Islet of Langerhans (tissue), 1 donor: Measurements from ENCODE around the gene MFNG.
"Not testable (repeated sequence)": the region's sequence is repeated elsewhere in the genome, so short reads cannot be mapped to it uniquely, and the experiment has no call there.

Experiments used
- FAIRE-seq: peaks from one replicate; lab custom pipeline; 2011; peaks lifted over from hg19 to GRCh38; lab: Jason Lieb, UNC

Gene MFNG, protein sequence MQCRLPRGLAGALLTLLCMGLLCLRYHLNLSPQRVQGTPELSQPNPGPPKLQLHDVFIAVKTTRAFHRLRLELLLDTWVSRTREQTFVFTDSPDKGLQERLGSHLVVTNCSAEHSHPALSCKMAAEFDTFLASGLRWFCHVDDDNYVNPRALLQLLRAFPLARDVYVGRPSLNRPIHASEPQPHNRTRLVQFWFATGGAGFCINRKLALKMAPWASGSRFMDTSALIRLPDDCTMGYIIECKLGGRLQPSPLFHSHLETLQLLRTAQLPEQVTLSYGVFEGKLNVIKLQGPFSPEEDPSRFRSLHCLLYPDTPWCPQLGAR

DNA sequence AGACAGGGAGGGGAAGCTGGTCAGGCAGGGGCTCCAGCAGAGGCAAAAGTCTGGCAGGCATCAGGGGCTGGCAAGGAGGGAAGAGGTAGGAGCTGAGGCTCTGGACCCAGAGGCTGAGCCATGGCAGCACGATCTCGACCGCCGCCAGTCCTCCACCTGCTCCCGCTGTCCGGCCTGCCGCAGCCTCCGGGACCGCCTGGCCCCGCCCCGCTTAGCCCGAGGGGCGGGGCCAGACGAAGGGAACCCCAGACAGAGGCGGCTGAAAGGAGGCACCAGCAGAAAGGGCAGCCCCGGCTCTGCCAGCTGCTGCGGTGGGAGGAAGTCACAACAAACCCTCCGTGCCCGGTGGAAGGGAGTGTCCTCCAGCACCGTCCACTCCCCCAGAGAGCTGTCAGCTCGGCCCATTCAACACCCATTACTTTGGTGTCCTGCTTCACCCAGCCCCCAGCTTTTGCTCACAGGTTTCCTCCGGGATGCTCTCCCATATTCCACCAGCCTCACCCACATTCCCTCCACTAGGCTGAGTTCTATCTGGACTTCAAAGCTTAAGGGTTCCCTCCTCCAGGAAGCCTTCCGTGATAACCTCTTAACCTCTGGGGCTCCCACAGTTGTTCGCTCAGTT, at the start of gene MFNG:
Gene MFNG, minus strand, starts transcription at position 161 of the 622 bp plus-strand sequence. CDS start 207 bp downstream, outside the sequence.
- FAIRE-seq, result no peak

DNA sequence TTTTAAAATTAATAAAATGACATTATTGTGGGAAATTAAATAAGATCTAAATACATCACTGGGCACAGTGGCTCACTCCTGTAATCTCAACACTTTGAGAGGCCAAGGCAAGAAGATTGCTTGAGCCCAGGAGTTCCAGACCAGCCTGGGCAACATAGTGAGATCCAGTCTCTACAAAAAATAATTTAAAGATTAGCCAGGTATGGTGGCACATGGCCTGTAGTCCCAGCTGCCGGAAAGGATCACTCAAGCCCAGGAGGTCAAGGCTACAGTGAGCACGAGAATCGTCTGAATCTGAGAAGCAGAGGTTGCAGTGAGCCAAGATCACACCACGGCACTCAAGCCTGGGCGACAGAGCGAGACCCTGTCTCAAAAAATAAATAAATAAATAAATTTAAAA, 49.0 kb upstream of the MFNG start:
- no peak for FAIRE-seq

DNA sequence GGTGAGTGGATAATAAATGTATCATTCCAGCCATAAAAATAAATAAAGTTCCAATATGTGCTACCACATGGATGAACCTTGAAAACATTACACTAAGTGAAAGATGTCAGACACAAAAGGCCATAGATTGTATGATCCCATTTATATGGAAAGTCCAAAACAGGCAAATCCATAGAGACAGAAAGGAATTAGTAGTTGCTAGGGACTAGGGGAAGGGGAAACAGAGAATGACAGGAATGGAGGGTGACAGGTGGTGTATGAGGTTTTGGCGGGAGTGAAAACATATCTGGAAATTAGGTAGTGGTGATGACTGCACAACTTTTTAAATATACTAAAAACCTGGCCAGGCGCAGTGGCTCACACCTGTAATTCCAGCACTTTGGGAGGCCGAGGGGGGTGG, 48.3 kb upstream of the MFNG start:
- no peak for FAIRE-seq

DNA sequence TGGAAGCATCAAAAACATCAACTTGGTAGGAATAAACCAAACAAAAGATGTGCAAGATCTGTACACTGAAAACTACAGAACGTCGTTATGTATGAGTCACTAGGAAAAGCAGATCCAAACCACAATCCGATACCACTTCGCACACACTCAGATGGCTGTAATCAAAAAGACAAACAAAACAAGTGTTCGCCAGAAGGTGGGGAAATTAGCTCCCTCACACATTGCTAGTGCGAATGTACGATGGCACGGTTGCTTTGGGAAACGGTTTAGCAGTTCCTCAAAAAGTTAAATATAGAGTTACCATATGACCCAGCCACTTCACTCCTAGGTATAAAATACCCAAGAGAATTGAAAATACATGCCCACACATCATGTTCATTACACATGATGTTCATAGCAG, 47.8 kb upstream of the MFNG start:
- FAIRE-seq, result no peak

DNA sequence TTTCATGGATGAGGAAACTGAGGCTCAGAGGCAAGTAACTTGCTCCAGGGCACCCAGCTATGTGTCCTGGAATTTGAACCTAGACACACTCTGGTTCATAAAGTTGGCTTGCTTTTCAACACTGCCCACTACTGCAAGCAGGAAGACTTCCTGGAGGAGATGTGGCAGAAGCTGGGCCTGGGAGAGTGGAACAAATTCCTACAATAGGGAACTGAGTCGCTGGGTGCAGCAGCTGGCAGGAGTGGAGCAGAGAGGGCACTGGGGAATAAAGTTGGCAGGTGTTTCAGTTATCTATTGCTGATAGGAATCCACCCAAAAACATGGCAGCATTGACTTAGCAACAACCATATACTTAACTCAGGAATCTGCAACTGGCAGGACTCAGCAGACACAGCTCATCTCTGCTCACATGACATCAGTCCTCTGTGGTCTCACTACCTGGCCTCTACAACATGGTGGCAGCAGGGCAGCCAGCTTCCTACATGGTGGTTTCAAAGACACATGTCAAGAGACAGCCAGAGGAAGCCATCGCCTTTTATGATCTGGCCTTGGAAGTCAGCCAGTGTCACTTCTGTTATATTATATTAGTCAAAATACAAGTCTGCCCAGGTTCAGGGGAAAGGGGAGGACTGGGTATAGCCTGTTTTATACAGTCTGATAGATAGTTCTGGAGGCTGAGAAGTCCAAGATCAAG, 43.6 kb upstream of the MFNG start:
- FAIRE-seq, result no peak

DNA sequence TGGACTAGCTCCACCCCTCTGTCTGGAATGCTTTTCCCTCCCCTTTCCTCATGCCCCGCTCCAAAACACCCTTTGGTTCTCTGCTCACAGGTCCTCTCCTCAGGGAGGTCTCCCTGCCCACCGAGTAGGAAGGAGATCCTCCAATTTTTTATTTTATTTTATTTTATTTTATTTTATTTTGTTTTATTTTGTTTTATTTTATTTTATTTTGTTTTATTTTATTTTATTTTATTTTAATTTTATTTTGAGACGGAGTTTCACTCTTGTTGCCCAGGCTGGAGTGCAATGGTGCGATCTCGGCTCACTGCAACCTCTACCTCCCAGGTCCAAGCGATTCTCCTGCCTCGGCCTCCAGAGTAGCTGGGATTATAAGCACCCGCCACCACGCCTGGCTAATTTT, 41.8 kb upstream of the MFNG start:
- FAIRE-seq, result not testable (repeated sequence)

DNA sequence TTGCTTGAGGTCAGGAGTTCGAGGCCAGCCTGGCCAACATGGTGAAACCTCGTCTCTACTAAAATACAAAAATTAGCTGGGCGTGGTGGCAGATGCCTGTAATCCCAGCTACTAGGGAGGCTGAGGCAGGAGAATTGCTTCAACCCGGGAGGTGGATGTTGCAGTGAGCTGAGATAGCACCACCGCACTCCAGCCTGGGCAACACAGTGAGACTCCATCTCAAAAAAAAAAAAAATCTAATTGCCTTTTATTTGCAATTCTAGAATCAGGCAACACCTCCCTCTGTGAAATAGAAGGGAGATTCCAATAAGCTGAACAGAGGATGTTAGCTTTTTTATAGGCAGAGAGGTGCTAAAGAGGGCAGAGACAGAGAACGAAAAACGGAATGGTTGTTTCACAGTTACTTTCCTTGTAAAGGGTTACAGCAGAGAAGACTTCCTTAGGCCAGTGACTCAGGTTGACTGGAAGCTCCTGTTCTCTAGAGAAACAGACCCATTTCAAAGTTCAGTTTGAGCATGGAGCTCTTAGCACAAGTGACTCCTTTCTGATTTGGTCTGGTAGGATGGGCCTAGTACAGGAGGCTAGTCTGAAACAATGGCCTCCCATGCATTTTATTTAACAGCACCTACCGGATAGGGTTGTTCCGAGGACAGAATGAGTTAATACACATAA, 41.0 kb upstream of the MFNG start:
- FAIRE-seq, result not testable (repeated sequence)

DNA sequence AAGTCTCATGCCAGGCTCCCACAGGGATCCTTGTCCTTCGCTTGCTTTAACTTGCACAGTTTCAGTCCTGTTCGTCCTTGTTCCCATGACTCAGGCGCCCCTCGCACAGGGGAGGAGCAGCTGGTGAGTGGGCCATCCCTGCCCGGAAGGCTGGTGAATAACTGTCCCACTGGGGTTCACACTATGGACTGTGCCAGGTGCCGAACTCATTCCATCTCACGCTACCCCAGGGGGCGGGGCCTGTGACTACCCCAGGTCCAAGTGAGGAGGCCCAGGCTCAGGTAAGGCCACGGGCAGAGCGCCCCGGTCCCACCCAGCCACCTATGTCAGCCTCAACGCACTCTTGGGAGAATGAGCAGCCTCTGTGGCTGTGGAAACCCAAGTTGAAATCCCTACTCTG, 40.2 kb upstream of the MFNG start:
- FAIRE-seq, result no peak

DNA sequence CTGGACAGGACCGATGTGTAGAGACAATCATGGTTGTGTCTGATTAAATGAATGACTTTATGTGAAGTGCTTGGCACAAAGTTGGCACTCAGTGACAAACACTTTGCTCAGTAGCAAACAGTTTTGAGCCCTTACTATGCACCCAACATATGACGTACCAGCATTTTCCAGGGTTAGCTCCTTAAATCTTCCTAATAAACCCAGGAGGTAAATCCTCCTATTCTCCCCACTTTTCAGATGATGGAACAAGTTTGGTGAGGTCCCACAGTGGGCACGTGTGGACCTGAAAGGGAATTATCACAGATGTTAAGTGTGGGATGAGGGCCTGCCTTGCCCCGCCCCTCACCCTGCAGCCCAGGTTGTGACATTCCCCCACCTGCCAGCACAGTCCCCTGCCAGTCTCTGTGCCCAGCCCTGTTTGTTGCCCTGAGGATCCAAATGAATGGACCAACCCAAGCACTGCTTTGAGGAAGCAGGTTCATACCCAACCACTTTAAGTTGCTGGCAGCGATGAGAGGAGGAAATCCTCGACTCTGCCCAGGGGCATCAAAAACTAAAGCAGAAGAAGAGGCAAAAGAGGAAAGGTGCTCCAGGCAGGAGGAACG, 39.7 kb upstream of the MFNG start:
- no peak for FAIRE-seq

DNA sequence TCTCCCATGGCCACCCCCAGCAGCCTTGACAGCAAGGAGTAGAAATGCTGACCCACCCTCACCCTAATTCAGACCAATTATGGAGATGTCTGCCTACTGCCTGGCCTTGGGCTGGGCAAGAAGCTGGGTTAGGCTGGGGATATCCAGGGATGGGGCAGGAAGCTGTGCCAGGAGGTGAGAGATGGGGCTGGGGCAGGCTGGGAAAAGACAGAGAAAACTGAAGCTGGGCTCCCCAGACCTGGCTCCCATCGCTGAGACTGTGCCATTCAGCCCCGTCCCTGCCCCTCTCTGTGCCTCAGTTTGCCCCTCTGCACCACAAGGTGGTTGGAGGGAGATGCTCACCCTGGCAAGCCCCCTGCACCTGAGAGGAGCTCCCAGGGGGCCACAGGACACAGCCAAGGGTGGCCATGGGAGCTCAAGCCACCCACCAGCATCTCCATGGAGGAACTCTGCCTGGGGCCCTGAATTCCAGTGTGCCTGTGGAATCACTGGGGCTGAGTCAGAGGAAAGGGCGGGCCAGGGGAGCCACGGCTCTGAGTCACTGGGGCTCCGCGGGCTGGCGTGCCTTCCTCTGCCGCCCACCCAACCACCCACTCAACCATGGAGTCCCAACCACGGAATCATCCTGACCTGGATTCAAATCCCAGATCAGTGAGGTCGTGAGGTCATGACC, 39.0 kb upstream of the MFNG start:
- no peak for FAIRE-seq

DNA sequence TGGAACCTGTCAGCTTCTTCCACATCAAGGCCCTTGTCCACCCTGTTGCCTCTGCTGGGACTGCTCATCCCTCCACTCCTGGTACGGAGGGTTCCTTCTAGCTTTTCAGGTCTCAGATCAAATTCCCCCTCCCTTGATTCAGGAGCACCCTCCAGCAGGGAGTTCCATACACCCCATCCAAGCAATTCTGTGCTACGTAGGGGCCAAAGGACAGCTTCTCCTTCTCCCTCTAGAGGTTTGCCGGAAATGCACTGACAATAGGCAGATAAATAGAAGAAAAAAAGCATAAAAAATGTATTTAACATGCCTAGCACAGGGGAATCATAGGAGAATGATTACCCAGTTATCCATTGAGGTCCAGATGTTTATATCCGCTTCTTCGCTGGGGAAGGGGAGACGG, 36.3 kb upstream of the MFNG start:
- FAIRE-seq, result no peak

DNA sequence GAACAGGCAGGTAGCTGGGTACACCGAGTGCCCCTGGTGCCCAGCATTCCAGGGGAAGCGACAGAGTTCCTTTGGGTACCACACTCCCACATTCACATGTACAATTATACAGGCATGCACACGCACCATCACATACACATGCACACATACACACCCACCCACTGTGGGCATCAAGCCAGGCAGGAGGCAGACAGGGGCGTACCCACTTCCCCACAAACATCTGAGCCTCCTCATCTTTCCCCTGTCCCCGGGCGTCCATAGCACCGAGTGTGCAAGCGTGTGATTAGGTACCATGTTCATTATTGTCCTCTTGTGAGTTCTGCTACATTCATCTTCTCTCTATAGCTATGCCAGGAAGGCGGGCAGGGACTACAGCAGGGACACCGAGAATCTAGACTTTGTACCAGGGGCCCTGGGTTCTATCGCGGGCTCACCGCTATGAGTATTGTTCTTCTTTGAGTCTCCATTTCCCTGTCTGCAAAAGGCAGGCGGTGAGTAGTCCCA, 35.1 kb upstream of the MFNG start:
- no peak for FAIRE-seq

DNA sequence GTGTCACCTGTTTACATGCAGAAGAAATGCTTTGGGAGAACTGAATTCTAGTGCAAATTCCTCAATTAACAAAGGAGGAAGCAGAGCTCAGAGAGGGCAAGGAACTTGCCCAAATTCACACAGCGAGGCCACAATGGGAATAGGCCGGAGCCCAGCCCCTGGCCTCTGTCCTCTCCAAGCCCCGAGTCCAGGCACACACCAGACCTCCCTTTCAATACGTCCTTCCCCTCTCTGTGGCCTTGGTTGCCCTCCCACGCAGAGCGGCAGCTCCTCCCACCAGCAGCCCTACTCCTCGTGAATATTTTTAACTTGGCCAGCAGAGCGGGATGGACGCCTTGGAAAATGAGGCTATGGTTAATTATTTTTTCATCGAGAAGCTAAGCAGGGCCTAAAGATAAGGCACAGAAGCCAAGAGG, 34.6 kb upstream of the MFNG start:
- no peak for FAIRE-seq

DNA sequence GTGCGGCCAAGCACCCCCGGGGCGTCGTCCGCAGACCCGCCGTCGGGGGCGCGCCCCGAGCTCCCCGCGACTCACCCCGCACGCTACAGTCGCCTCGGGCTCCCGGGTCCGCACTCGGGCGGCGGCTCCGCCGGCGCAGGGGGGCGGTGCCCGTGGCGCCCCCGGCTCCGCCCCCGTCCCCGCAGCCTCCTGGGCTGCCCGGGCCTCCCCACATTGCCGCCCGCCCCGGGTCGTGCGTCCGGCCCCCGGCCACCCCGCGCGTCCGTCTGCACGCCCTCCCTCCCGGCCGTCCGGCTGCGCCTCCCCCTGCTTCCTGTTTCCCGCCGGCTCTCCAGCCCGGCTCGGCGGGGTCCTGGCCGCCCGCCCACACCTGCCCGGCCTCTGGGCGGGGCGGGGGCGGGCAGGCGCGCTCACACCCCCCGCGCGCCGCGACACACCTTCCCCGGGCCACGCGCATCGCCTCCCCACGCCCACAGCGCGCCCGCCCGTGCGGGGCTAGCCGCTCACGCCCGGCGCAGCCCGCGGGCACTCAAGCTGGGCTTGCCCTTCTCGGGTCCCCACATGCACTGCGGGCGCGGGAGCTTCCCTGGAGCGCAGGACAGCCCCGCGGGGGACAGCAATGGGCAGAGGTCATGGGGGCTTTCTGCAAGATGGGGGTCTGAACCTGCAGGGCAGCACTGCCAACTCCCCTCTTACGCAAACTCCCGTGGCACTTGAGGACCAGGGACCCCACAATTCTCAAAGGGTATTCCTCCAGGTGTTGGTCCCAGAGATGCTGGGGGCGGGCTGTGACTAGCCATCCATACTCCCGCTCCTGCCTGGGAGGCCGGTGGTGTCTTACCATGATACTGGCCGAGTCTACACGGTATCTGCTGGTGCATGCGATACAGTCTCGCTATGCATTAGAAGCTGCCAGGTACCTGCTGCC, 33.3 kb upstream of the MFNG start, which contains the start of gene CARD10:
Gene CARD10, minus strand, starts transcription at position 148 of the 928 bp plus-strand sequence. CDS start 215 bp downstream, outside the sequence.
- no peak for FAIRE-seq

DNA sequence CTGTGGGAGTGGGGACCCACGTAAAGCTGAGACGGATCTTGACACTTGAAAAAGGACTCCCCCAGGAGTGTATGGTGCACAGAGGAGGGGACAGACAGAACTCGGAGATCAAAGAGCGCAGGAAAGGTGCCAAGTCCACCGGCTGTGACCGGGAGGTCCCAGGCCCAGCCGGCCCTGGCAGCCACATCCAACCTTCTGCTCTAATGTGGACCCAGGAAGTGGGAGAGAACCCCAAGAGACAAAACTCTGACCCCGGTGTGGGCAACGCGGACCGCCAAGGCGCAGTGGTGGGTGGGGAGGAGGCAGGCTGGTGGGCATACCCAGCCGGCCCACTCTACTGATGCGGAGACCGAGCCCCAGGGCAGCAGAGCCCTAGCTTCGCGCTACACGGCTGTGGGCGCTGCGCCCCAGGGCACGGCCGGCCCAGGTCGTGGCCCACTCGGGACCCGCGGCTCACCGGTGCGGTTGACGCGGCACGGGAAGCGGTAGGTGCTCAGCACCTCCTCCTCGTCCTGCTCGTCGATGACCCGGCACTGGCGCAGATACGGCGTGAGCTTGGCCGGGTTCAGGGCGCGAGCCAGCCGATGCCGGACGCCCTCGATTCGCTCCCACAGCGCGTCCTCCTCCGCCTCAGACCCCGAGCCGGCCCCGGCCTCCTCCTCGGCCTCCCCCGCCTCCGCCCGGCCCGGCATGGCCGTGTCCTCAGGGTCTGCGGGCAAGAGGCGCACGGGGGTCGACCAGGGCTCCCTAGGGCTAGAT, 32.5 kb upstream of the MFNG start:
- FAIRE-seq, result no peak

DNA sequence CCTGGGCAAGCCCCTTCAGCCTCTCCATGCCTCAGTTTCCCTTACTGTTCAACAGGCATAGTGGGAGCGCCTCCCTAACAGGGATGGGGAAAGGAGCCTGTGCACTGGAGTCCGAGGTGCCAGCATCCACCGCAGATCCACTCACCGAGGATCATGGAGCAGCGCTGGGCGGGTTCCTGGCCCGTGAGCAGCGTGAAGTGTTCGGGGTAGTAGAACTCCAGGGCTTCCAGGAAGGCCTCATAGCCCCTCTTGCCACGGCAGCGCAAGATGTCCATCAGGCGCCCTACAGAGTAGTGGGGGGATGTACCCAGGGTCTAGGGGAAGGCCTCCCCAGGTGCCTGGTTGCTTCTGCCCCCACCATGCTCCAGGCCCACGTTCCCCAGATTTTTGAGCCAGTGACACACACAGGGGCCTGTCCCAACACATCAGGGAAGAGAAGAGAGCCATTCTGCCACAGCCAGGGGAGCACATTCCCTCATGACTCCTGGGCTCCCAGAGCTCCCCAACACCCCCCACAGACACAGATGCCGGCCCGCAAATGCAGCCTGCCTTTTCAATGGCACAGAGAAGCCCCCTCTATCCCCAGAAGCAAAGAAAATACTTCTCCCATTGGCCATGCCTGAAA, 31.8 kb upstream of the MFNG start:
- FAIRE-seq, result no peak

DNA sequence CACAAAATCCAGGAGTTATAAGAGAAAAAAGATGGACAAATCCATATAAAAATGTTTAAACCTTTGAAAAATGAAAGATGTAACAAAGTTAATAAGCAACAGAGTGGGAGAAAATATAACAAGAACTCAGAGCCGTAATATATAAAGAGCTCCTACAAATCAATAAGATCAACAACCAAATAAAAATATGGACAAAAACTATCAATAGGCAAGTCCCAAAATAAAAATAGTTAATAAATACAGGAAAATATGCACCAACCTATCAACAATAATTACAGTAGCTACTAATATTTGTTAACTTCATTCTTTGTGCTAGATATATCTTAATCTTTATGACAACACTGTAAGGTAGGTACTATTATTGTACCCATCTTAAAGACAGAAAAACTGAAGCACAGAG, 30.3 kb upstream of the MFNG start:
- FAIRE-seq, result peak; percentile 9

DNA sequence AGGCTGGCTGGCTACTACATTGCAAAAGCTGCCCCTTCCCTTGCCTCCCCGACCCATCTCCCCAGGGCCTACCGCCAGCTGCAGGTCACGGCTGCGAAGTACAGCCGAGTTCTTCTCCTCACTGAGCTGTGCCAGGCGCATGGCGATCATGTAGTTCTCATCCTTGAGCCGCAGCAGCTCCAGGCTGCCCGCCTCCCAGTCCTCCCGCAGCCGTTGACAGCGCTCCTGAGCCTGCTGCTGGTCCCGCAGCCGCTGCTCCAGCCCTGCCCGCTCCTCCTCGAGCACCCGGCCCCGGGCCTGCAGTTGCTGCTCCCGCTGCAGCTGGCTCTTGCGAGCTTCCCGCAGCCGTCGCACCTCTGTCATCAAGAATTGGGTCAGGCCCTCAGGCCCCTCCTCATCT, 29.7 kb upstream of the MFNG start:
- no peak for FAIRE-seq

DNA sequence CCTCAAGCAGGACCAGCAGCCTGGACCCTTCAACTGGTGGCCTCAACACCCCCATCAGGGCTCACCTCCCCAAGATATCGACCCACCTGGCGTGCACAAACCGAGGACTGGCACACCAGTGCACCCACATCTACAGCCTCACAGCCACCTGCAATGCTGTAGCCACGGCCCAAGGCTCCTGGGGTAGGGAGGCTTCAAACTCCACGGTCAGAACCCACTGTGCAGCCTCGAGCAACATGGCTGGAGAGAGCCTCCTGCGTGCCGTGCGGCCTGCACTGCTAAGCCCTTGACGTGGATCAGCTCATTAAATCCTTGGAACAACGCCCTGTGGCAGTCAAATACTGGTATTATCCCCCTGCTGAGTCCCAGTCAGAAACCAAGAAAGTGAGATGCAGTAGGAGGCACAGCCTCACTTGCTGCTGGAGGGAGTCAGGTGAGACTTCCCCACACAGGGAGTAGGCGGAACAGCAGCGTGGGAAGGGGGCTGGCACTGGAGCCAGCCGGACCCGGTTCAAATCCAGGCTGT, 28.4 kb upstream of the MFNG start:
- FAIRE-seq, result no peak
